GM20000 (cell line): ENCODE data around the gene HESX1.

ENCODE experiments used
- DNase-seq: peaks from one replicate; pipeline ENCODE4 v3.0.0; 2012; ENCODE audit warnings: low spot score
- CTCF ChIP-seq: IDR thresholded peaks from 2 replicates; pipeline ENCODE4 v1.5.1; 2012; ENCODE audit warnings: mild to moderate bottlenecking, control low read depth; ENCODE audit errors: extremely low read depth, missing control alignments

Gene HESX1

GRCh38 chr3:57184526-57184925 is 15.3 kb downstream of the HESX1 start:
- DNase-seq = no peak

GRCh38 chr3:57179580-57180410 is 20.0 kb downstream of the HESX1 start:
- DNase-seq = peak; percentile 42
- TF ChIP-seq CTCF = no peak

More at GRCh38 chr3:57184526-57184925, 15.3 kb downstream of the HESX1 start:
- TF ChIP-seq CTCF = no peak

DNA sequence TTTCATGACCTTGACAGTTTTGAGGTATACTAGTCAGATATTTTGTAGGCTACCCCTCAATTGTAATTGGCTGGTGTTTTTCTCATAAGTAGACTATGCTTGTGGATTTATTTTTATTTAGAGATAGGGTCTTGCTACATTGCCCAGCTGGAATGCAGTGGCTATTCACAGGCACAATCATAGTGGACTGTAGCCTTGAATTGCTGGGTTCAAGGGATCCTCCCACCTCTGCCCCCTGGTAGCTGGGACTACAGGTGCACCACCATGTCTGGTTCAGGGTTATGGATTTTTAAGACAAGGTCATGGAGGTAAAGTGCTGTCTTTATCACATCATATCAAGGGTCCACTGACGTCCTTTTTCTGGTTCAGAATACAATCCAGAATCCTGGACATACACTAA is 23.7 kb downstream of the HESX1 start:
- TF ChIP-seq CTCF = no peak
- DNase-seq = no peak

DNA sequence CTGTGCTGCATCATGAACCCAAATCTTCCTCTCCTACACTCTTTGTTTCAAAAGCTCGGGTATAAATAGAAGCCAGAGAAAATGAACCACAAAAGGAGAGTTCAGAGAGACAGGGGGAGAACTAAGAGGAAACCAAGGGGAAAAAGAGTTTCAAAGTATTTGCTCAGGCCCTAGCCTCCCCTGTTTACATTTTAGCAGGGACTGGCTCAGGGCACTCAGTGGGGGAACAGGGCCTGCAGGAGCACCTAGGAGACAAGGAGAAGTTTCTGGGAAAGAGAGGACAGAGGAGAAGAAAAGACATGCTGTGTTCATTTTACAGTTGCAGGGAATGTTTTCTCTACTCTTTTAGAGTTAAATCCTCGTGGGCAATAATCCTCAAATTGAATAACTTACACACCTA is 26.1 kb downstream of the HESX1 start:
- DNase-seq = no peak
- TF ChIP-seq CTCF = no peak

GRCh38 chr3:57170946-57171345 is 28.8 kb downstream of the HESX1 start:
- DNase-seq = no peak
- TF ChIP-seq CTCF = no peak

GRCh38 chr3:57169872-57170623 is 29.7 kb downstream of the HESX1 start:
- peak; percentile 82 for TF ChIP-seq CTCF
- peak; percentile 74 for DNase-seq

GRCh38 chr3:57169108-57169507 is 30.7 kb downstream of the HESX1 start:
- no peak for DNase-seq
- TF ChIP-seq CTCF = no peak
